Ovary (tissue), 9 donors: Measurements from ENCODE around the gene FANCI. TPM values are rescaled to one million over a fixed set of nuclear protein-coding genes. Genes with fewer than 3 reads are reported as not detected.
A peak's percentile ranks its signal among the peaks of the same experiment; 100 is the strongest.

Experiments used
- DNase-seq, 5 donors: peaks; one replicate each; pipeline ENCODE4 v3.0.0-alpha.2; 2019 to 2020
- H3K27ac ChIP-seq, 2 donors: fragments of 200-600 bp; one replicate each; pipeline versions ENCODE4 v1.5.1 to v1.8.0; 2019 to 2022
- H3K27me3 ChIP-seq: fragments of 200-600 bp; one replicate; pipeline ENCODE4 v1.8.0; 2022
- H3K36me3 ChIP-seq: fragments of 200-600 bp; sonication (generic); one replicate; pipeline ENCODE4 v1.5.1; 2019
- H3K4me1 ChIP-seq: one replicate; pipeline ENCODE4 v1.8.1; 2013; ENCODE audit warnings: mild to moderate bottlenecking, moderate library complexity; ENCODE audit not compliant: insufficient read depth
- H3K4me3 ChIP-seq: fragments of 200-600 bp; sonication (generic); one replicate; pipeline ENCODE4 v1.5.1; 2017
- H3K9me3 ChIP-seq, 2 donors: fragments of 200-600 bp in 1 of 2; sonication (generic) in 1 of 2; one replicate each; pipeline versions ENCODE4 v1.5.1 to v1.8.1; 2013 to 2019; ENCODE audit warnings: mild to moderate bottlenecking in 1 of 2, moderate library complexity in 1 of 2
- CTCF ChIP-seq, 3 donors: fragments of 450-650 bp in 2 of 3; fragments of 200-600 bp in 1 of 3; IDR thresholded peaks; one replicate each; pipeline versions ENCODE4 v1.5.1 to v1.8.0; 2016 to 2022; ENCODE audit warnings: antibody characterized with exemption in 3 of 3, mild to moderate bottlenecking in 1 of 3
- EP300 ChIP-seq: sonication (generic); formaldehyde crosslinking; IDR thresholded peaks from one replicate; pipeline ENCODE4 v1.6.1; 2017; ENCODE audit warnings: antibody characterized with exemption
- POLR2A ChIP-seq: fragments of 450-650 bp; IDR thresholded peaks from one replicate; pipeline ENCODE4 v1.6.1; 2017; ENCODE audit warnings: antibody characterized with exemption, mild to moderate bottlenecking, moderate library complexity
- WGBS, 3 donors: extraction: QIAGEN DNeasy Blood & Tissue Kit in 1 of 3; methylation state at CpG; one replicate each; pipeline versions ENCODE4 v1.1.5 to v1.1.7; 2013 to 2017; 5-methylcytosine and 5-hydroxymethylcytosine counted together
- intact Hi-C, 4 donors: fragments of 100-400 bp; cut with DNase I; formaldehyde crosslinking; loops; one replicate each; pipeline versions ENCODE4 v1.11.0 to v1.15.1; 2022 to 2023
- polyA plus RNA-seq, 2 donors: library from polyadenylated mRNA; stranded (reverse); fragments of 200-250 nt in 1 of 2; fragments of 350-450 nt in 1 of 2; fragmentation: Illumina TruSeq in 1 of 2; extraction: RNeasy Lipid Tissue Mini Kit (QIAGEN cat#74804) in 1 of 2; gene quantifications; one replicate each; pipeline ENCODE4 v1.2.3, GENCODE V29; 2013 to 2014
- total RNA-seq, 7 donors: library from RNA; depleted of rRNA in 2 of 7; stranded (reverse); fragments of >200 nt in 2 of 7; fragmentation: NEBNext Ultra II Directional in 3 of 7; extraction: Animal tissue kit (Norgen Biotek cat#: 25700) in 3 of 7; gene quantifications; one replicate each; pipeline versions ENCODE4 v1.1.0 to v1.2.4, GENCODE V29; 2016 to 2023
- donor health status: DM: no; HTN: no; CAD: no; lungs with moderate emphysema.
- donor health status: DM: no; HTN: no; CAD: no.
- donor health status: Bipolar disorder and iron deficiency.
- donor health status: DM: yes; HTN: yes; CAD: no.
- donor health status: DM: no; HTN: no; CAD: no.
- donor health status: DM: yes; HTN: yes; CAD: no.

FANCI gene
- total and polyA plus RNA-seq, 9 donors: 2.9 to 11.7 (median 4.6) TPM

- Histone ChIP-seq H3K36me3 (no peaks in the 10 kb centered on the region), H3K4me3 (no peak overlapping the region), H3K4me1 (no peaks in the 10 kb centered on the region), H3K9me3 (no peaks in the 10 kb centered on the region), H3K27me3 (no peaks in the 10 kb centered on the region), H3K27ac (no peak overlapping the region)
- 75 to 81% (median 78%) methylated on average over 17 of the region's 17 CpGs for WGBS, 3 donors
- intact Hi-C loops: no loop called here
- DNase-seq: peak in 1 of 5 donors; percentile 37
- TF ChIP-seq POLR2A (no peak), EP300 (no peak), CTCF (IDR thresholded peaks at IDR 0.05) (no peak)
Observed at GRCh38 chr15:89321521-89322410, 78.0 kb downstream of the FANCI start.

- intact Hi-C loops: no loop called here
- no peaks in the 10 kb centered on the region for H3K36me3 ChIP-seq
- WGBS, 3 donors: 90 to 93% (median 91%) methylated on average over 15 of the region's 15 CpGs
Observed at GRCh38 chr15:89322822-89323221, 79.0 kb downstream of the FANCI start.

GRCh38 chr15:89323825-89324224, 80.0 kb downstream of the FANCI start:
- no peak for DNase-seq
- Histone ChIP-seq H3K4me3 (no peak overlapping the region), H3K27ac (no peak overlapping the region), H3K27me3 (no peaks in the 10 kb centered on the region), H3K9me3 (no peaks in the 10 kb centered on the region), H3K36me3 (no peaks in the 10 kb centered on the region), H3K4me1 (no peaks in the 10 kb centered on the region)
- intact Hi-C loops: no loop called here
- 79 to 88% (median 85%) methylated on average over 6 of the region's 6 CpGs for WGBS, 3 donors
- TF ChIP-seq EP300: no peak
- TF ChIP-seq CTCF (IDR thresholded peaks at IDR 0.05): no peak
- TF ChIP-seq POLR2A: no peak

More at GRCh38 chr15:89322822-89323221, 79.0 kb downstream of the FANCI start:
- H3K4me1 ChIP-seq: no peaks in the 10 kb centered on the region
- peak in 1 of 5 donors; percentile 21 for DNase-seq
- TF ChIP-seq CTCF (IDR thresholded peaks at IDR 0.05) (no peak), EP300 (no peak), POLR2A (no peak)
- no peaks in the 10 kb centered on the region for H3K27me3 ChIP-seq
- no peaks in the 10 kb centered on the region for H3K9me3 ChIP-seq
- H3K27ac ChIP-seq: no peak overlapping the region
- H3K4me3 ChIP-seq: no peak overlapping the region

- H3K36me3 ChIP-seq: no peaks in the 10 kb centered on the region
- TF ChIP-seq EP300 (no peak), CTCF (IDR thresholded peaks at IDR 0.05) (no peak)
- H3K9me3 ChIP-seq: no peaks in the 10 kb centered on the region
- intact Hi-C loops: no loop called here
- H3K4me3 ChIP-seq: no peak overlapping the region
- no peaks in the 10 kb centered on the region for H3K27me3 ChIP-seq
- no peak for DNase-seq
- 86 to 94% (median 91%) methylated on average over 11 of the region's 11 CpGs for WGBS, 3 donors
- no peak overlapping the region for H3K27ac ChIP-seq
- no peaks in the 10 kb centered on the region for H3K4me1 ChIP-seq
Observed at GRCh38 chr15:89325039-89325803, 81.4 kb downstream of the FANCI start.
